Measurements from ENCODE around the gene PDZRN4. TPM values are rescaled to one million over a fixed set of nuclear protein-coding genes. Genes with fewer than 3 reads are reported as not detected.
"Not testable (repeated sequence)": the region's sequence is repeated elsewhere in the genome, so short reads cannot be mapped to it uniquely, and the experiment has no call there.

The PDZRN4 gene
- total RNA-seq, 2 experiments from 2014 or later = not detected

DNA sequence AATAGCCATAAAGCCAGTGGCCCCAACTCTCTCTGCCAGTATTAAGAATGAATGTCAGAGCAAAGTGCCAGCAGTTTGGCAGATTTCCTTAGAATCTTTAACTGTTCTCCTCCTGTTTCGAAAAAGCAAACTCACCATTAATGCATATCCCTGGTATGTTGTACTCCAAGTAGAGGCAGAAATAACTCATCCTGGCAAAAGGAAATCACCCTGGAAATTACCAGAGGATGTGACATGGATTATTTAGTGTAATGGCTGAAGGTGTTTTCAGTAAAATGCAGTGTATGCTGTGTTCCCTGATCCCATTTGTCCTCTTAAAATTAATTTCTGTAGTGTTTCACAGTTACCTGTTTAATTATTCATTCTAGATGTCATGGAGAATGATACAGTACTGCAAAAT is 105.3 kb downstream of the PDZRN4 start:
- POLR2A ChIA-PET = no interaction called here
- Mint-ChIP-seq H3K36me3 (no peaks in the 10 kb centered on the region), H3K4me3 (no peak overlapping the region), H3K9me3 (no peaks in the 10 kb centered on the region), H3K4me1 (ENCODE audit: low read depth) (no peaks in the 10 kb centered on the region), H3K27ac (no peak overlapping the region), H3K27me3 (no peaks in the 10 kb centered on the region)
- CTCF ChIA-PET = no interaction called here
- no peak for DNase-seq
- intact Hi-C loops (cut with micrococcal nuclease) = no loop called here

- no peak for DNase-seq
- no peaks in the 10 kb centered on the region for H3K4me1 Mint-ChIP-seq (ENCODE audit: low read depth)
- CTCF ChIA-PET = no interaction called here
- no peaks in the 10 kb centered on the region for H3K9me3 Mint-ChIP-seq
- no peaks in the 10 kb centered on the region for H3K36me3 Mint-ChIP-seq
- H3K4me3 Mint-ChIP-seq = no peak overlapping the region
- H3K27ac Mint-ChIP-seq = no peak overlapping the region
- intact Hi-C loops (cut with micrococcal nuclease) = no loop called here
- peaks cover 1% of the 10 kb centered on the region for H3K27me3 Mint-ChIP-seq
- POLR2A ChIA-PET = no interaction called here
These were observed 114.9 kb downstream of the PDZRN4 start for GRCh38 chr12:41302979-41303403.

- Mint-ChIP-seq H3K27ac (no peak overlapping the region), H3K9me3 (no peaks in the 10 kb centered on the region), H3K4me3 (no peak overlapping the region), H3K27me3 (peaks cover 1% of the 10 kb centered on the region), H3K36me3 (no peaks in the 10 kb centered on the region), H3K4me1 (ENCODE audit: low read depth) (no peaks in the 10 kb centered on the region)
- intact Hi-C loops (cut with micrococcal nuclease) = no loop called here
- DNase-seq = no peak
- CTCF ChIA-PET = no interaction called here
- POLR2A ChIA-PET = no interaction called here
These were observed 116.4 kb downstream of the PDZRN4 start for GRCh38 chr12:41304526-41304925.

GRCh38 chr12:41310367-41310766 is 122.2 kb downstream of the PDZRN4 start:
- ChIA-PET POLR2A (no interaction called here), CTCF (no interaction called here)
- no peak for DNase-seq
- H3K27me3 Mint-ChIP-seq = no peaks in the 10 kb centered on the region
- no peaks in the 10 kb centered on the region for H3K4me1 Mint-ChIP-seq (ENCODE audit: low read depth)
- H3K9me3 Mint-ChIP-seq = no peaks in the 10 kb centered on the region
- H3K36me3 Mint-ChIP-seq = no peaks in the 10 kb centered on the region
- no peak overlapping the region for H3K27ac Mint-ChIP-seq
- intact Hi-C loops (cut with micrococcal nuclease) = no loop called here
- H3K4me3 Mint-ChIP-seq = no peak overlapping the region

- CTCF ChIA-PET = no interaction called here
- POLR2A ChIA-PET = no interaction called here
- intact Hi-C loops (cut with micrococcal nuclease) = no loop called here
- no peak overlapping the region for H3K27ac Mint-ChIP-seq
- no peaks in the 10 kb centered on the region for H3K36me3 Mint-ChIP-seq
- no peaks in the 10 kb centered on the region for H3K4me1 Mint-ChIP-seq (ENCODE audit: low read depth)
- no peaks in the 10 kb centered on the region for H3K27me3 Mint-ChIP-seq
- H3K9me3 Mint-ChIP-seq = no peaks in the 10 kb centered on the region
- DNase-seq = no peak
- no peak overlapping the region for H3K4me3 Mint-ChIP-seq
These were observed 123.8 kb downstream of the PDZRN4 start for GRCh38 chr12:41311883-41312282.

GRCh38 chr12:41312451-41312850 is 124.3 kb downstream of the PDZRN4 start:
- not testable (repeated sequence) for H3K9me3 Mint-ChIP-seq

GRCh38 chr12:41325336-41325735 is 137.2 kb downstream of the PDZRN4 start:
- Mint-ChIP-seq H3K9me3 (no peaks in the 10 kb centered on the region), H3K4me3 (no peak overlapping the region), H3K27ac (no peak overlapping the region), H3K27me3 (no peaks in the 10 kb centered on the region), H3K36me3 (no peaks in the 10 kb centered on the region), H3K4me1 (ENCODE audit: low read depth) (no peaks in the 10 kb centered on the region)
- ChIA-PET POLR2A (no interaction called here), CTCF (no interaction called here)
- DNase-seq = no peak
- intact Hi-C loops (cut with micrococcal nuclease) = no loop called here

More at GRCh38 chr12:41312451-41312850, 124.3 kb downstream of the PDZRN4 start:
- POLR2A ChIA-PET; DNase-seq; H3K4me1 Mint-ChIP-seq (ENCODE audit: low read depth); H3K4me3 Mint-ChIP-seq; CTCF ChIA-PET; intact Hi-C loops (cut with micrococcal nuclease); H3K27ac Mint-ChIP-seq; H3K27me3 Mint-ChIP-seq; H3K36me3 Mint-ChIP-seq: not testable (repeated sequence)

DNA sequence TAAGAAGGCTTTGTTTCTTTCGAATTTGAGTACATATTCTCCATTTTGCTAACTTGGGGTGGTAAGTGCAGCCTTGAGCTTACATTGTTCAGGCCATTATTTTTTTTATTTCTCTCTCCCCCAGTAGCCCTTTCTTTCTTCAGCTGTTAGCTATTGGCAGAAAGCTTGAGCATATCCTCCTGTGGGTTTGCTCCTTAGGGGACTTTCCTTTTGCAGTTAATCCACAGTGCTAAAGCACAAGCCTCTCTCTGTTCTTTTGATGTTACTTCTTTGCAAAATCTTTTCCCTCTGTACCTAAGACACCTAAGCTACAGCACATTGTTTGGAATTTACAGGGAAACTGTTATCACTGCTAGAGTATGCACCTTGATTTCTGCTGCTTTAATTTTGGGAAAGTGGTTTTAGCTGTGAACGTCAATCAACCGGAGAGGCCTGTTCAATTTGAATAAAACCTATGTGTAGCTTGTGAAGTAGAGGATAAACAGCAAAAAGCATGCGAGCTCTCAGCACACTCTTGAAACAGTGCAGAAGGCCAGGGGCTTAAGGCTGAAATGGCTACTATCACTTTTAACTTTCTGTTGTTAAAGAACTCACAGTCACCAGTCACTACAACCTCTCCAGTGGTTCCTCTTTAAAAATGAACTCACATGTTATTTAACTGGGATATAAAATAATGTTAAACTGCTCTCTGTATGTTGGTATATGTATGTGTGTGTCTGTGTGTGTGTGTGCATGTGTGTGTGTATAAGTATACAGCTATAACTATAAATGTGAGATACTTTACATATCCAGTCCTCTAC is 139.2 kb downstream of the PDZRN4 start:
- CTCF ChIA-PET = no interaction called here
- Mint-ChIP-seq H3K36me3 (no peaks in the 10 kb centered on the region), H3K27me3 (no peaks in the 10 kb centered on the region), H3K4me1 (ENCODE audit: low read depth) (no peaks in the 10 kb centered on the region), H3K9me3 (no peaks in the 10 kb centered on the region), H3K4me3 (no peak overlapping the region), H3K27ac (no peak overlapping the region)
- DNase-seq = no peak
- POLR2A ChIA-PET = no interaction called here
- intact Hi-C loops (cut with micrococcal nuclease) = no loop called here

GRCh38 chr12:41333974-41334373 is 145.9 kb downstream of the PDZRN4 start:
- Mint-ChIP-seq H3K4me1 (ENCODE audit: low read depth) (no peaks in the 10 kb centered on the region), H3K36me3 (no peaks in the 10 kb centered on the region), H3K4me3 (no peak overlapping the region), H3K27me3 (no peaks in the 10 kb centered on the region), H3K27ac (no peak overlapping the region), H3K9me3 (no peaks in the 10 kb centered on the region)
- CTCF ChIA-PET = no interaction called here
- intact Hi-C loops (cut with micrococcal nuclease) = no loop called here
- POLR2A ChIA-PET = no interaction called here
- no peak for DNase-seq

GRCh38 chr12:41334390-41334789 is 146.3 kb downstream of the PDZRN4 start:
- Mint-ChIP-seq H3K4me3 (no peak overlapping the region), H3K27ac (no peak overlapping the region), H3K9me3 (no peaks in the 10 kb centered on the region), H3K27me3 (no peaks in the 10 kb centered on the region), H3K4me1 (ENCODE audit: low read depth) (no peaks in the 10 kb centered on the region), H3K36me3 (no peaks in the 10 kb centered on the region)
- intact Hi-C loops (cut with micrococcal nuclease) = no loop called here
- DNase-seq = no peak
- ChIA-PET CTCF (no interaction called here), POLR2A (no interaction called here)

- Mint-ChIP-seq H3K36me3 (no peaks in the 10 kb centered on the region), H3K27ac (no peak overlapping the region), H3K9me3 (no peaks in the 10 kb centered on the region), H3K4me1 (ENCODE audit: low read depth) (no peaks in the 10 kb centered on the region), H3K4me3 (no peak overlapping the region), H3K27me3 (no peaks in the 10 kb centered on the region)
- ChIA-PET POLR2A (no interaction called here), CTCF (no interaction called here)
- intact Hi-C loops (cut with micrococcal nuclease) = no loop called here
- no peak for DNase-seq
These were observed 148.0 kb downstream of the PDZRN4 start for GRCh38 chr12:41336041-41336549.

DNA sequence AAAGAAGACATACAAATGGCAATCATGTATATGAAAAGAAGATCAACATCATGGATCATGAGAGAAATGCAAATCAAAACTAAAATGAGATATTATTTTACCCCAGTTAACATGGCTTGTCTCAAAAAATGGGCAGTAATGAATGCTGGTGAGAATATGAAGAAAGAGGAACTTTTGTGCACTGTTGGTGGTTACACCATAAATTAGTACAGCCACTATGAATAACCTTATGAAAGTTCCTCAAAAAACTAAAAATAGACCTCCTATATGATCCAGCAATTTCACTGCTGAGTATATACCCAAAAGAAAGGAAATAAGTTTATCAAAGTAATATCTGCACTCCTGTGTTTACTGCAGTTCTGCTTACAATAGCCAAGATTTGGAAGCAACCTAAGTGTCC is 151.7 kb downstream of the PDZRN4 start:
- H3K36me3 Mint-ChIP-seq = no peaks in the 10 kb centered on the region
- H3K27me3 Mint-ChIP-seq = no peaks in the 10 kb centered on the region
- no peak for DNase-seq
- H3K9me3 Mint-ChIP-seq = no peaks in the 10 kb centered on the region
- intact Hi-C loops (cut with micrococcal nuclease) = no loop called here
- ChIA-PET POLR2A (no interaction called here), CTCF (no interaction called here)
- no peak overlapping the region for H3K27ac Mint-ChIP-seq
- no peaks in the 10 kb centered on the region for H3K4me1 Mint-ChIP-seq (ENCODE audit: low read depth)
- no peak overlapping the region for H3K4me3 Mint-ChIP-seq

GRCh38 chr12:41344776-41345470 is 156.8 kb downstream of the PDZRN4 start:
- intact Hi-C loops (cut with micrococcal nuclease) = no loop called here
- H3K27me3 Mint-ChIP-seq = no peaks in the 10 kb centered on the region
- H3K36me3 Mint-ChIP-seq = no peaks in the 10 kb centered on the region
- ChIA-PET CTCF (no interaction called here), POLR2A (no interaction called here)
- no peak overlapping the region for H3K4me3 Mint-ChIP-seq
- H3K27ac Mint-ChIP-seq = no peak overlapping the region
- no peaks in the 10 kb centered on the region for H3K9me3 Mint-ChIP-seq
- no peak for DNase-seq
- no peaks in the 10 kb centered on the region for H3K4me1 Mint-ChIP-seq (ENCODE audit: low read depth)

Data from activated CD4-positive, alpha-beta memory T cell treated with anti-CD3 and anti-CD28 coated beads for 36 hours (primary cell).